ENCODE data around the gene SLC49A3.
A peak's percentile ranks its signal among the peaks of the same experiment; 100 is the strongest.

SLC49A3 gene

DNA sequence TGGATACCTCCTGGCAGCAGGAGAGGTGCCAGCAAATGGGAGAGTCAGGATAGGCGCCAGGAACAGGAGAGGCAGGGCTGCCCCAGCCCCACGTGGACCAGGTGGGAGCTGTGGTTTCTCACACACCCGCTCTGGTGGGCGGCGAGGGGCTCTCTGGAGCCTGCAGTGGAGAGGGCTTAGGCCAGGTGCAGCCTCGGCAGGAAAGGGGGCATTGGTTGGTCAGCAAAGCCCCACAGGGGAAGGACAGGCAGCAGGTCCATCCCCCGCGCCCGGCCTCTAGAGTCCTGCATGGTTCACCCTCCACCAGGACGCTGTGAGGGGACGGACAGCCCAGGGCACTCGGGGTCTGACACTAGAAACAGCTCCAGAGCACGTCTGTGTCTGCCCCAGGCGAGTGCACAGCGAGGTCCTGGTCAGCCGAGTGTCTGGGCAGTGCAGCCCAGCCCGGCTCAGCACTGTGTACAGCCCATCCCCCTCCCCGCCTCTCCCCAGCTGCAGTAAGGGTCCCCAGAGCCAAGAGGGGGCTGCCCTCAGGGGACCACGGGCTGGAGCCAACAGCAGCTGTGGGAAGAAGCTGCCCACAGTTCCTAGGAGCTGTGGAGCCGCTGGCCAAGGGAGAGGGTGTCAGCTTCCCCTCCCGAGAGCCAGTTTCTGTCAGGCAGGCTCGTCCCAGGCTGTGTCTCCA, 23.1 kb downstream of the SLC49A3 start:
- H2AFZ ChIP-seq (ENCODE audit: low read depth, low read length, severe bottlenecking), result no peak overlapping the region
- H3K36me3 ChIP-seq (ENCODE audit: low read length), result no peaks in the 10 kb centered on the region
- TF ChIP-seq, protein P1, sequence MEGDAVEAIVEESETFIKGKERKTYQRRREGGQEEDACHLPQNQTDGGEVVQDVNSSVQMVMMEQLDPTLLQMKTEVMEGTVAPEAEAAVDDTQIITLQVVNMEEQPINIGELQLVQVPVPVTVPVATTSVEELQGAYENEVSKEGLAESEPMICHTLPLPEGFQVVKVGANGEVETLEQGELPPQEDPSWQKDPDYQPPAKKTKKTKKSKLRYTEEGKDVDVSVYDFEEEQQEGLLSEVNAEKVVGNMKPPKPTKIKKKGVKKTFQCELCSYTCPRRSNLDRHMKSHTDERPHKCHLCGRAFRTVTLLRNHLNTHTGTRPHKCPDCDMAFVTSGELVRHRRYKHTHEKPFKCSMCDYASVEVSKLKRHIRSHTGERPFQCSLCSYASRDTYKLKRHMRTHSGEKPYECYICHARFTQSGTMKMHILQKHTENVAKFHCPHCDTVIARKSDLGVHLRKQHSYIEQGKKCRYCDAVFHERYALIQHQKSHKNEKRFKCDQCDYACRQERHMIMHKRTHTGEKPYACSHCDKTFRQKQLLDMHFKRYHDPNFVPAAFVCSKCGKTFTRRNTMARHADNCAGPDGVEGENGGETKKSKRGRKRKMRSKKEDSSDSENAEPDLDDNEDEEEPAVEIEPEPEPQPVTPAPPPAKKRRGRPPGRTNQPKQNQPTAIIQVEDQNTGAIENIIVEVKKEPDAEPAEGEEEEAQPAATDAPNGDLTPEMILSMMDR (IDR thresholded peaks at IDR 0.05; ENCODE audit: insufficient read depth, low read length, poor library complexity, severe bottlenecking), result no peak
- TF ChIP-seq EZH2phosphoT487 (conservative IDR thresholded peaks at IDR 0.05; ENCODE audit: low read length), result no peak
- 0 out of 2 replicates have a peak, but pooled peaks cover 11% of the 10 kb centered on the region for H3F3A ChIP-seq (ENCODE audit: insufficient read depth)
- H3K4me2 ChIP-seq (ENCODE audit: low read depth, low read length, poor library complexity, severe bottlenecking), result peak overlapping the region; percentile 64
- no peaks in the 10 kb centered on the region for H3K79me2 ChIP-seq (ENCODE audit: insufficient read depth, low read length)
- no peaks in the 10 kb centered on the region for H3K27me3 ChIP-seq (ENCODE audit: low read length)
- no peak overlapping the region; the same call in 1 of the 2 replicates for H3K9ac ChIP-seq (ENCODE audit: low read length)
- H3K27ac ChIP-seq (ENCODE audit: low read depth, low read length), result no peak overlapping the region
- no peaks in the 10 kb centered on the region for H3K9me2 ChIP-seq (replicated peaks; ENCODE audit: insufficient read depth, low read length)
- no peaks in the 10 kb centered on the region for H4K20me1 ChIP-seq (ENCODE audit: low read depth, low read length)
- H3K9me3 ChIP-seq (ENCODE audit: insufficient read depth, low read length), result no peaks in the 10 kb centered on the region
- no peak overlapping the region for H3K4me3 ChIP-seq (ENCODE audit: insufficient read depth, low read length, poor library complexity, severe bottlenecking)

DNA sequence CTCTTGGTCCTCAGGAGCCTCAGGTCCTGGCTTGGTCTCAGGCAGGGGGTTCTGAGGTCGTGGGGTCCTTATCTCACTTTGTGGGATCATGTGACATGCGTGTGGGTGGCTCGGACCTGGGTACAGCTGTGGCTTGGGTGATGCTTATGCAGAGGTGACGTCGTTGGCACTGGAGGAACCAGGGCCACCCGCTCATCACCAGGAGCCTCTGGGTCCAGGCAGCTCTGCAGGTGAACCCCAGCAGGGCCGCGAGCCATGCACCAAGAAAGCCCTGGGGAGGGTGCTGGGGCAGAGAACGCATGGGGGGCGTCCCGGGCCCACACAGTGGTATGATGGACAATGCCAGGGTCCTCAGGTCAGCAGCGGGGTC, 23.6 kb downstream of the SLC49A3 start:
- H2AFZ ChIP-seq (ENCODE audit: low read depth, low read length, severe bottlenecking), result no peak overlapping the region
- peak overlapping the region; percentile 64 for H3K4me2 ChIP-seq (ENCODE audit: low read depth, low read length, poor library complexity, severe bottlenecking)
- H3K79me2 ChIP-seq (ENCODE audit: insufficient read depth, low read length), result no peaks in the 10 kb centered on the region
- H3K9me2 ChIP-seq (replicated peaks; ENCODE audit: insufficient read depth, low read length), result no peaks in the 10 kb centered on the region
- H3K9ac ChIP-seq (ENCODE audit: low read length), result no peak overlapping the region; the same call in 1 of the 2 replicates
- H4K20me1 ChIP-seq (ENCODE audit: low read depth, low read length), result no peaks in the 10 kb centered on the region
- TF ChIP-seq, protein P1 (IDR thresholded peaks at IDR 0.05; ENCODE audit: insufficient read depth, low read length, poor library complexity, severe bottlenecking), result no peak
- H3F3A ChIP-seq (ENCODE audit: insufficient read depth), result 0 out of 2 replicates have a peak, but pooled peaks cover 6% of the 10 kb centered on the region
- H3K27me3 ChIP-seq (ENCODE audit: low read length), result no peaks in the 10 kb centered on the region
- no peak overlapping the region for H3K27ac ChIP-seq (ENCODE audit: low read depth, low read length)
- H3K4me3 ChIP-seq (ENCODE audit: insufficient read depth, low read length, poor library complexity, severe bottlenecking), result no peak overlapping the region
- H3K9me3 ChIP-seq (ENCODE audit: insufficient read depth, low read length), result no peaks in the 10 kb centered on the region
- no peaks in the 10 kb centered on the region for H3K36me3 ChIP-seq (ENCODE audit: low read length)

DNA sequence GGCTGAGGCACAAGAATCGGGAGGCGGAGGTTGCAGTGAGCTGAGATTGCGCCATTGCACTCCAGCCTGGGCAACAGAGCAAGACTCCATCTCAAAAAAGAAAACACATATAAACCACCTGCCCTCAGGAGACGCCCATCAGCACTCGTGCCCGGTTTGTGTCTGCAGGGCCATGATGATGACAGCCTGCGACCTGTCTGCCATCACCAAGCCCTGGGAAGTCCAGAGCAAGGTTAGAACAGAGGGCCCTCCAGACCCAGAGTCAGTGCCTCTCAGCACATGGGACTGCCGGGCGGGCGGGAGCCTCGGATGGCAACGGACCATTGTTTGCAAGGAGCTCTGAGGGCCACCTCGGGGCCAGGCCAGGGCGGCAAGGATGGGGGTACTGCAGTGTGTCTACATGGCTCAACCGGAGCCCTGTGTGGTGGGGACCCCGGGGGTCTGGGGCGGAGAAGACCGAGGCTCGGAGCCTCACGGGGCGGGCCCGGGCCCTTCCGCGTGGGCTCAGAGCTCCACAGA, 24.2 kb downstream of the SLC49A3 start:
- H3K9ac ChIP-seq (ENCODE audit: low read length), result peak overlapping the region; percentile 80; the same call in 1 of the 2 replicates
- peak overlapping the region; percentile 64 for H3K4me2 ChIP-seq (ENCODE audit: low read depth, low read length, poor library complexity, severe bottlenecking)
- no peaks in the 10 kb centered on the region for H3K79me2 ChIP-seq (ENCODE audit: insufficient read depth, low read length)
- 0 out of 2 replicates have a peak, but pooled peaks cover 6% of the 10 kb centered on the region for H3F3A ChIP-seq (ENCODE audit: insufficient read depth)
- no peaks in the 10 kb centered on the region for H3K9me2 ChIP-seq (replicated peaks; ENCODE audit: insufficient read depth, low read length)
- H3K9me3 ChIP-seq (ENCODE audit: insufficient read depth, low read length), result no peaks in the 10 kb centered on the region
- peak overlapping the region; percentile 66; the same call in 1 of the 2 replicates for H3K27ac ChIP-seq (ENCODE audit: low read depth, low read length)
- TF ChIP-seq, protein P1 (IDR thresholded peaks at IDR 0.05; ENCODE audit: insufficient read depth, low read length, poor library complexity, severe bottlenecking), result no peak
- no peak for TF ChIP-seq EZH2phosphoT487 (conservative IDR thresholded peaks at IDR 0.05; ENCODE audit: low read length)
- H4K20me1 ChIP-seq (ENCODE audit: low read depth, low read length), result no peaks in the 10 kb centered on the region
- H3K27me3 ChIP-seq (ENCODE audit: low read length), result no peaks in the 10 kb centered on the region
- peak overlapping the region; percentile 73 for H3K4me3 ChIP-seq (ENCODE audit: insufficient read depth, low read length, poor library complexity, severe bottlenecking)
- no peaks in the 10 kb centered on the region for H3K36me3 ChIP-seq (ENCODE audit: low read length)
- H2AFZ ChIP-seq (ENCODE audit: low read depth, low read length, severe bottlenecking), result no peak overlapping the region
